ENCODE data around the gene FAM151A.
"Not testable (repeated sequence)": the region's sequence is repeated elsewhere in the genome, so short reads cannot be mapped to it uniquely, and the experiment has no call there.

FAM151A gene

DNA sequence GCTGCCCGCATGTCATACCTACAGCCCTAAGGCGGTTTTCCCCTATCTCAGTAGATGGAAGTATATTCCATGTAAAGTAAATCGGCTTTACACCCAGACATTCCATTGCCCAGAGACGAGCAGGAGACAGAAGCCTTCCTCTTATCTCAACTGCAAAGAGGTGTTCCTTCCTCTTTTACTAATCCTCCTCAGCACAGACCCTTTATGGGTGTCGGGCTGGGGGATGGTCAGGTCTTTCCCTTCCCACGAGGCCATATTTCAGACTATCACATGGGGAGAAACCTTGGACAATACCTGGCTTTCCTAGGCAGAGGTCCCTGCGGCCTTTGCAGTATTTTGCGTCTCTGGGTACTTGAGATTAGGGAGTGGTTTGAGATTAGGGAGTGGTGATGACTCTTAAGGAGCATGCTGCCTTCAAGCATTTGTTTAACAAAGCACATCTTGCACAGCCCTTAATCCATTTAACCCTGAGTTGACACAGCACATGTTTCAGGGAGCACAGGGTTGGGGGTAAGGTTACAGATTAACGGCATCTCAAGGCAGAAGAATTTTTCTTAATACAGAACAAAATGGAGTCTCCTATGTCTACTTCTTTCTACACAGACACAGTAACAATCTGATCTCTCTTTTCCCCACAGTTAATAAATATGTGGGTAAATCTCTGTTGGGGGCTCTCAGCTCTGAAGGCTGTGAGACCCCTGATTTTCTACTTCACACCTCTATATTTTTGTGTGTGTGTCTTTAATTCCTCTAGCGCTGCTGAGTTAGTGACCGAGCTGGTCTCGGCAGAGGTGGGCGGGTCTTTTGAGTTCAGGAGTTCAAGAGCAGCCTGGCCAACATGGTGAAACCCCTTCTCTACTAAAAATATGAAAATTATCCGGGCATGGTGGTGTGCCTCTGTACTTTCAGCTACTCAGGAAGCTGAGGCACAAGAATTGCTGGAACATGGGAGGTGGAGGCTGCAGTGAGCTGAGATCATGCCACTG, 13.4 kb upstream of the FAM151A start:
- DNase-seq: not testable (repeated sequence)

DNA sequence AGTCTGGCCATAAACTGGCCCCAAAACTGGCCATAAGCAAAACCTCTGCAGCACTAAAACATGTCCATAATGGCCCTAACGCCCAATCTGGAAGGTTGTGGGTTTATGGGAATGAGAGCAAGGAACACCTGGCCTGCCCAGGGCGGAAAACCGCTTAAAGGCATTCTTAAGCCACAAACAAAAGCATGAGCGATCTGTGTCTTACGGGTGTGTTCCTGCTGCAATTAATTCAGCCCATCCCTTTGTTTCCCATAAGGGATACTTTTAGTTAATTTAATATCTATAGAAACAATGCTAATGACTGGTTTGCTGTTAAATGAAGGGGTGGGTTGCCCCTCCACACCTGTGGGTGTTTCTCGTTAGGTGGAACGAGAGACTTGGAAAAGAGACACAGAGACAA, 12.5 kb upstream of the FAM151A start:
- not testable (repeated sequence) for DNase-seq

- no peak for DNase-seq
Observed at GRCh38 chr1:54627196-54627595, 3.9 kb upstream of the FAM151A start.

- no peak for DNase-seq
Observed at GRCh38 chr1:54624466-54625464, 1.4 kb upstream of the FAM151A start.

DNA sequence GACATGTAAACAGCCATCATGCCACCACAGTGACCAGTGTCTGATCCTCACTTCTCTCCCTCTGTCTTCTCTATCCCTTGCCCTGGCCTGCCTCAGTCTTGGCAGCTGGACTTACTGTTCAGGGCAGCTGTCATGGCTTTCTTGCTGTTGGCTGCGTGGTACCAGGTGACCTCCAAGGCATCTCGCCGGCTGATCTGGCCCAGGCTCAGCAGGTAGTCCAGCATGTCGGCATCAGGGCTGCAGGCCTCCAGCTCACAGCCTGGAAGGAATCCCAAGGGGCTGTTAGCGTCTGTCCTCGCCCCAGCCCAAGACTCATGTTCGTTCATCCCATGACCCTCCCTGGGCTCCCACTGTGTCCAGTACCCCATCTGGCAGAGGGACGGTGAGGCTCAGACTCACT, 3.6 kb downstream of the FAM151A start:
- DNase-seq: no peak

DNA sequence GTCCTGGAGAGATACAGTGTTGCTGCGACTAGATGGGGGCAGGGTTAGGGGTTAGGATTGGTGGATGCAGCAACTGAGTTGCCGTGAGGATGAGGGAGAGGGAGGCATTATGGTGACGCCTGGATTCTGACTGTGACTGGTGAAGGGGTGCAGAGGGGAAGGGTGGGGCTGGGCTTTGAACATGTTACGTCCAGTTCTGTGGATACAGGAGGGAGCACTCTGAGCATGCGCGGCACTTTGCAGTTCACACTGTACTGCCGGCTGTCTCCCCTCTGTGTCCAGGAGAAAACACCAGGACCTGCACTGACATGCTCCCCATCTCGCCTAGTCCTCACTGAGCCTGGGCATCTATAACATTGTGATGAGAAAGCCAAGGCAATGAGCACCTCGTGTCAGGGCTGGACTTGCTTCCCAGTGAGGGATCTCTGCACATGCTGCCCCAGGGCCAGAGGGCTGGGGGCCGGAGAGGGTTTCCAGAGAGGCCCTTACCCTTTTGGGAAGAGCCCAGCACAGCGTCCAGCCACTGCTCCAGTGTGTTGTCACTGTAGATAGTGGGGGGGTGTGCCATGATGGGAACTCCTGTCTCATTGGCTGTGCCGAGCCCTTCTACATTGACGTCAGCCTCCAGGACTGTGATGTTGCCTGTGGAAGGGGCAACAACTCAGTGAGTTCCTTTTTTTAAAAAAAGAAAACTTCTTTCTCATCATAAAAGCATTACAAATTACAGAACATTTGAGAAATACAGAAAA, 7.6 kb downstream of the FAM151A start:
- peak; percentile 72 to 84 (median 74) for DNase-seq

- DNase-seq: no peak
Observed at GRCh38 chr1:54614563-54614962, 8.8 kb downstream of the FAM151A start.

- DNase-seq: no peak
Observed at GRCh38 chr1:54614024-54614423, 9.3 kb downstream of the FAM151A start.

- no peak for DNase-seq
Observed at GRCh38 chr1:54611621-54612020, 11.7 kb downstream of the FAM151A start.

DNA sequence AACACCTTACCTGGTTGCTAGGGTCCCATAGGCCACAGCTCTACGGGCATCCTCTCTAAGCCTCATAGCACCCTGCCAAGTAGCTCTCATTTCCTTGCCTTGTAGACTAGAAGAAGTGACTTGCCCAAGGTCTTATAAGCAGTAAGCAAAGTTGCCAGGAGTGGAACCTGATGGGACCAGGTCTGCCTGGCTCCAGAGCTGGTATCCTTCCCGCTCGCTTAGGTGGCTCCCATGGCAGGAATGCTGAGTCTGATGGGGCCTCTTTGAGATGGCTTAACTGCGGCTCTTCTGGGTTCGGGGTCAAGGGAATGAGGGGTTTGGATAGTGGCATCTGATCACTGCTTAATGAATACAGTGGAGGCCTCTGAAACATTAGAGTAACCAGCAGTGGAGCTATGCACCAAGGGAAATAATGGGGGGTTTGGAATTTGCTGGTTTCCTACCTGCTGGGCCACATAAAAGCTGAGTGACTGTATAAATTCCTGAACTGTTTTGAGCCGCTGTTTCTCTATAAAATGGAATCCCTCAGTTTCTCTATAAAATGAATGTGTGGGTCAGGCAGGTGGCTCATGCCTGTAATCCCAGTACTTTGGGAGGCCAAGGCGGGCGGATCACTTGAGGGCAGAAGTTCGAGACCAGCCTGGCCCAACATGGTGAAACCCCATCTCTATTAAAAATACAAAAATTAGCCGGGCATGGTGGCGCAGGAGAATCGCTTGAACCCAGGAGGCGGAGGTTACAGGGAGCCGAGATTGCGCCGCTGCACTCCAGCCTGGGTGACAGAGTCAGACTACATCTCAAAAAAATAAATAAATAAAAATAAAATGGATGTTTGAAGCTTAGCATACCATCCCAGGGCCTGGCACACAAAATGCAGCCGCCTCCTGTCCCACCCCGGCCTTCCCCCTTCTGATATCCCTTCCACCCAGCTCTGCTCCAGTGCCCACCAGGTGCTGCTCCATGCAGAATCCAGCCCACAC, 12.4 kb downstream of the FAM151A start:
- no peak for DNase-seq

GRCh38 chr1:54610048-54610447, 13.3 kb downstream of the FAM151A start:
- DNase-seq: no peak

- DNase-seq: no peak
Observed at GRCh38 chr1:54609301-54609921, 13.9 kb downstream of the FAM151A start.

DNA sequence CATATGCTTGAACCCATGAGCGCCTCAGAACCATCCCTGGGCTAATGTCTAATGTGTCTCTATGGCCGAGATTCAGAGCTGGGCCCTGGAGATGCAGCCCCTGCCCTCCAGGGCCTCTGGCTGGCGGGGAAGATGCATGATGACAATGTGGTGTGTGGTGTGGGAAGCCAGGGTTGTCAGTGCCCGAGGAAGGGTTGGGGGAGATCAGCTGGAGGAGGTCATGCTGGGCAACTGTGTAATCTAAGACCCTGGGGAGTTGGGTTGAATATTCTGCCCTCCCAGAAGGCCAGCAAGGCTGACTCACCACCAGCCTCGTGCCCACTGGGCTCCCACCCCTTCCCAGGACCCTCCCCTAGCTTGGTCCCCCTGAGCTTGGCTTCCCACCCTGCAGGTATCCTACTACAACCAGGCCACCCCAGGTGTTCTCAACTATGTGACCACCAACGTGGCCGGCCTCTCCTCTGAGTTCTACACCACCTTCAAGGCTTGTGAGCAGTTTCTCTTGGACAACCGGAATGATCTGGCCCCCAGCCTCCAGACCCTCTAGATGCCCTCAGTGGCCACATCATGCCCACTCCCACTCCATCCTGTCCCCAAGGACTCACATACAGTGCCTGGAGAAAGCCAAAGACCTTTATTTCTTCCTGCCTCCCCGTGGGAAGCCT, 14.6 kb downstream of the FAM151A start:
- DNase-seq: no peak

- no peak for DNase-seq
Observed at GRCh38 chr1:54607821-54608565, 15.3 kb downstream of the FAM151A start.

DNA sequence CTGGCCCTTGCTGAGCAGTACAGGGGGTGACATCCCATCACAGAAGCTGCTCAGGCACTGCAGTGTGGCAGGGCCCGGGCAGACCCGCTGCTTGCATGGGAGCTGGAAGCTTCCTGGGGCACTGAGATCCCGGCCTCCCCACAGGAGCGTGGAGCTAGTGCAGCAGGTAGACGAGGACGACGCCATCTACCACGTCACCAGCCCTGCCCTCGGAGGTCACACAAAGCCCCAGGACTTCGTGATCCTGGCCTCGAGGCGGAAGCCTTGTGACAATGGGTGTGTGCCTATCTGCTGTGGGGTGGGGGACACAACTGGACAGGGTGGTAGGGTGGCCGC, 16.4 kb downstream of the FAM151A start:
- DNase-seq: no peak

DNA sequence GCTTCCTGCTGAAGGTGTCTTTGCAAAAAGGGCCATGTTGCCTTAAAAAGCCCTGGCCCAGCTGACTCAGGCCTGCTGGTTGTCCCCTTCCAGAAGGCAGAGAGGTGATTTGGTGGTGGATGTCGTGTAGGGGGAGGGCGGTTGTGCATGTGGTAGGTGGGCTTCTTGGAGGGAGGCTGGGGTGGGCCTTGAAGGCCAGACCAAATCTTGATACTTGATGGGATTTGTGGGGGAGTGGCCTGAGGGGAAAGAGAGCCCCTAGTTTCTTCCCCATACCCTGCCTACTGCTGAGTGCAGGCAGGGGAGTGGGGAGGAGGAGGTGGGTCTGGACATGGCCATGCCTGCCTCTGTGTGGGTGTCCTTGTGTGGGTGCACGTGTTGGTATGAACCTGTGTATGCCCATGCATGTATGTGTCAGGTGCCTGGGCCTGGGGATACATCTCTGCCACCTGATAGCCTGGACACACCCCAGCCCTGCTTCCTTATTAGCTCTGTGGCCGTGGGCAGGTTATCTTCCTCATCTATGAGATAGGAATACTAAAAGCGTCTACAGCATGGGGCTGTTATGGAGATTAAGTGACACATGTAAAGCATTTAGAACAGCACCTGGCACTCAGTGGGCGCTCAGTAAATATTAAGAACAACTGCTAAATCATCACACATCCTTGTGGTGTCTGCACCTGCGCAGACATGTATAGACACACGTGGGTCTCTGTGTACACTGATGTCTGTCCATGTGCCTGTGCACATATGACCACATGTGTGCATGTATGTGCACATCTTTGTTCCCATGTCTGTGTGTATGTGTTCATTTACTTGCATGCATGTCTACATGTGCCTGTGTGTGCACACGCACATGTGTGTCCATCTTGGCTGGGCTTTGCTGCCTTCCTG, 17.0 kb downstream of the FAM151A start:
- no peak for DNase-seq

DNA sequence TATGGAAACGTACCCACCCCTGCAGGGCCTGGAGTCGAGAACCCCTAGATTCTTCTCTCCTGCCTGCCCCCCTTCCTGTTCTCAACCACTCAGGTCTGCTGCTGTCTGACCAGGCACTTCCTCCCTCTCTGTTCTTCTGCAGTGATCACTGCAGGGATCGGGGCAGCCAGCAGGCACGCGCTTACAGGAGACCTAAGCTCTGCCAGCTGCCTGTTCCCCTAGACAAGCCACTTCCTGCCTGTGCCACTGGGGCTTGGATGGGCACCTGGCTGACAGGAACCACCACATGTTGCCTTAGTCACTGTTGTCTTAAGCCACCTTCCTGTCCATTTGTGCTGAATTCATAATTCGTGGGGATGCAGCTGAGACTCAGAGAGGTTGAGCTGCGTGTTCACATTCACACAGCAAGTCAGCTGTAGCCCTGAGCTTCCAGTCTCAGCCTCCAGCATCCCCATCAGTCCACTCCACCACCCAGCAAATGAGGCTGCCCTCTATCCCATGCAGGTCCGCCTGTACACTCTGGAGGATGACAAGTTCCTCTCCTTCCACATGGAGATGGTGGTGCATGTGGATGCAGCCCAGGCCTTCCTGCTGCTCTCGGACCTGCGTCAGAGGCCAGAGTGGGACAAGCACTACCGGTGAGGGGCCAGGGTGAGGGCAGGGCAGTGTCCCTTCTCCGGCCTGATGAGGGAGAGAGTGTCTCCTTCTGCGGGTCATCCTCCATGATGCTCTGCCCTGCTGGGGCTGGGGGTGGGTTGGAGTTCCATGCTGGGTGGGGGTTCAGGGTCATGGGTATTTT, 18.6 kb downstream of the FAM151A start:
- peak in 1 of 4 experiments; percentile 5 for DNase-seq

All from suppressor macrophage (primary cell).